Suppressor macrophage treated with lipopolysaccharide for 4 hours (primary cell): ENCODE measurements around the gene PEX14.
"Not testable (repeated sequence)": the region's sequence is repeated elsewhere in the genome, so short reads cannot be mapped to it uniquely, and the experiment has no call there.

Source experiments
- DNase-seq: peaks from one replicate; pipeline ENCODE4 v3.0.0-alpha.2; 2020

Gene PEX14, protein sequence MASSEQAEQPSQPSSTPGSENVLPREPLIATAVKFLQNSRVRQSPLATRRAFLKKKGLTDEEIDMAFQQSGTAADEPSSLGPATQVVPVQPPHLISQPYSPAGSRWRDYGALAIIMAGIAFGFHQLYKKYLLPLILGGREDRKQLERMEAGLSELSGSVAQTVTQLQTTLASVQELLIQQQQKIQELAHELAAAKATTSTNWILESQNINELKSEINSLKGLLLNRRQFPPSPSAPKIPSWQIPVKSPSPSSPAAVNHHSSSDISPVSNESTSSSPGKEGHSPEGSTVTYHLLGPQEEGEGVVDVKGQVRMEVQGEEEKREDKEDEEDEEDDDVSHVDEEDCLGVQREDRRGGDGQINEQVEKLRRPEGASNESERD

DNA sequence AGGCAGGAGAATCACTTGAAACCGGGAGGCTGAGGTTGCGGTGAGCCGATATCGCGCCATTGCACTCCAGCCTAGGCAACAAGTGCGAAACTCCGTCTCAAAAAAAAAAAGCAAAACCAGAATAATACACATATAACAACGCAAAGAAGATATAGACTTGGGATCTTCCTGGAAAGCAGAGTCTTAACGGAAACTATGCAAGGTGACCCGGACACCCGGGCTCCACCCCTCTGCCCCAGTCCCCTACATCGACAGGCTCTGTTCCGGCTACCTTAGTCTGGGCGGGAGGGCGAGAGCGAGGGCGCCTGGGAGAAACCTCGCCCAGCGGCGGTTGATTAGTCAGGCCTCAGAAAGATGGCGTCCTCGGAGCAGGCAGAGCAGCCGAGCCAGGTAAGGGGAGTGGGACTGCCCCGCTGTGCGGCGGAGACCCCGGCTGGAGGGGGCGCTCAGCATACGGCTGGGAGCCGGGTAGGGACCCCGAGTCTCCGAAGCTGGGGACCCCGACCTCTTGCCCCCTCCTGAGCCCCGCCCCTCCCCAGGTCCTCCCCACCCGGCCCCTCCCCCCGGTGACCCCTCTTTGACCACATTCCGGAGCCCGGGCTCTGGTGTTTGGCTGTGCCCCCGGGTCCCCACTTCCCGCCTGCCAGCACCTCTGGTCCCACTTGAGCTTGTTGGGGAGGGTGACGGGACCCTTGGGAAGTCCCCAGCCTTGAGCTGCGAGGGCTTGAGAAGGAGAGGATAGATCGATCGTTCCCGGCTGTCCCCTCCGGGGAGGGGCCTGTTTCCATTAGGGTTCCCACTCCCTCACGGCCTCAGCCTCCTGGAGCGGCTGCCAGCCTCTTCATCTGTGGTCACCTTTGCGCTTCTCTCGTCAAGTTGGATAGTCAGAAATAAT lies at the start of gene PEX14:
PEX14 (plus strand) TSS at position 338 of the 895 bp plus-strand sequence; CDS start at position 355, 17 bp downstream.
- DNase-seq: peak; percentile 91

DNA sequence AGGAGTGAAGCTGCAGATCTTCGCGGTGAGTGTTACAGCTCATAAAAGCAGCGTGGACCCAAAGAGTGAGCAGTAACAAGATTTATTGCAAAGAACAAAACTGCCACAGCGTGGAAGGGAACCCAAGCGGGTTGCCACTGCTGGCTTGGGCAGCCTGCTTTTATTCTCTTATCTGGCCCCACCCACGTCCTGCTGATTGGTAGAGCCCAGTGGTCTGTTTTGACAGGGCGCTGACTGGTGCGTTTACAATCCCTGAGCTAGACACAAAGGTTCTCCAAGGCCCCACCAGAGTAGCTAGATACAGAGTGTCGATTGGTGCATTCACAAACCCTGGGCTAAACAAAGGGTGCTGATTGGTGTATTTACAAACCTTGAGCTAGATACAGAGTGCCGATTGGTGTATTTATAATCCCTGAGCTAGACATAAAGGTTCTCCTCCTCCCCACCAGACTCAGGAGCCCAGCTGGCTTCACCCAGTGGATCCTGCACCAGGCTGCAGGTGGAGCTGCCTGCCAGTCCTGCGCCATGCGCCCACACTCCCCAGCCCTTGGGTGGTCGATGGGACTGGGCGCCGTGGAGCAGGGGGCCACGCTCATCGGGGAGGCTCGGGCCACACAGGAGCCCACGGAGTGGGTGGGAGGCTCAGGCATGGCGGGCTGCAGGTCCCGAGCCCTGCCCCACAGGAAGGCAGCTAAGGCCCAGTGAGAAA lies 48.8 kb upstream of the PEX14 start:
- not testable (repeated sequence) for DNase-seq

DNA sequence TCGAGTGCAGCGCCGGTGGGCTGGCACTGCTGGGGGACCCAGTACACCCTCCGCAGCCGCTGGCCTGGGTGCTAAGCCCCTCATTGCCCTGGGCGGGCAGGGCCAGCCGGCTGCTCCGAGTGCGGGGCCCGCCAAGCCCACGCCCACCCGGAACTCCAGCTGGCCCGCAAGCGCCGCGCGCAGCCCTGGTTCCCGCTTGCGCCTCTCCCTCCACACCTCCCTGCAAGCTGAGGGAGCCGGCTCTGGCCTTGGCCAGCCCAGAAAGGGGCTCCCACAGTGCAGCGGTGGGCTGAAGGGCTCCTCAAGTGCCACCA lies 48.3 kb upstream of the PEX14 start:
- DNase-seq: not testable (repeated sequence)

DNA sequence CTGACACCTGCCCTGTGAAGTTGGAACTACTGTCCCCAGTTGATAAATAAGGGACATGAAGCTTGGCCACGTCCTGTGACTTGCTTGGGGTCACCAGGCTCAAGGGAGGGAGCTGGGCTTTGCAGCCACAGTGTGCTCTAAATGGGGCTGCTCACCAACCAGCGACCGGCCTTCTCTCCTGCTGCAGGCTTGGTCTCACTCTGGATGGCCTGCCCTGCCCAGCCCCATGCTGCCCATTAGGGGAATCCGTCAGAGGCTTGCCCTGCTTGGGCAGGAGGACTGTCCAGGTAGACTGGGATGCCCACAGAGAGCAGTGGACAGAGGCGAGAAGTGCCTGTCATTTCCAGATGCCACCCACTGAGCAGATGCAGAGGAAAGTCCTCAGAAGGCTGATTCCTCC lies 45.8 kb upstream of the PEX14 start:
- no peak for DNase-seq

DNA sequence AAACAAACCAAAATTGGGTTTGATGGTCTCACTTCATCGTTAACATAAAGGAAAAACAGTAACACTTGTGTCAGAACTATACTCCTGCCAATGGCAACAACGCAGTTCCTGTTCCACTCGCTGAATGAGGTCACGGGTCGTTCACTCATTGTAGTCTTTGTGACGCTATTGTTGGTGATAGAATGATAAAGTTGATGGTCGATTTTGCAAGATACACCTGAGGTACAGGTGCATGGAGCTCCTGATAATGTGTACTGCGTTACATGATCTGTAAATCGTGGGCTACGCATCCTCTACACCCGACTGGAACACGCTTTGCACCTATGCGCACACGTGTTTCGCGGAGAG lies 44.9 kb upstream of the PEX14 start:
- peak; percentile 56 for DNase-seq

DNA sequence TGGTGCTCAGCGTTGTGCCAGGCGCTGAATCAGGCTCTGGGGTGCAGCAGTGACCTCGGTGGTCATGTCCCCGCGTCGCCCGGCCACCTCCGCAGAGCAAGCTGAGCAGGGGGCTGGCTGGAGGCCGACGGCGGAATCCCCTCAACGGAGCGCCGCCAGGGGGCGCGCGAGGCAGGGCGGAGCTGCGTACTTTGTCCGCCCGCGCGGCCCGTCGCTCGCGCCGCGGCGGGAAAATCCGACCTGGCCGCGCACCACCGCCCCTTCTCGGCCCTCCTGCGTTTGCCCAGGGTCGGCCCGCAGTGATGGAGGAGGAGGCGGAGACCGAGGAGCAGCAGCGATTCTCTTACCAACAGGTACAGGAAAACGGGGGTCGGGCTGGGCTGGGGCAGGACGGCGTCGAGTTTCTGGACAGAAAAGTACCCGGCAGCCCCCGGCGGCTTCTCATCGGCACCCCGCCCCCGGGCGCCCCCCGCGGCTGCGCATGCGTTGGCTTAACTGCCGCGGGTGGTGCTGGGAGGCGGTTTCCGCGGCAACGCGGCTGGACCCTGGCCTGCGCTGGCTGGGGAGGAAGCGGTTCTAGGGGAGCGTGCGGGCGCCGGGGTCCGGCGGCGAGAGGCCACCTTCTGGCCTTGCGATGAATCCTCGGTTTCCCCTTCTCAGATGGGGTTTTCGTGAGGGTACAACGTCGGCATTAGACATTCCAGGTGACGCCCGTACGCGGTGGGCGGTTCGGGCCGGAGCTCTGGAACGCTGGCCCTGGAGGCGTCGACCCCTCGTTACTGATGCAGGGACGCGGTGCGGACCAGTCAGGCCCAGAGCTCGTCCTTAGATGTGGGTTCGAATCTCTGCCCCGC lies 44.3 kb upstream of the PEX14 start, which contains the start of gene CENPS:
CENPS (plus strand) TSS at position 218 of the 854 bp plus-strand sequence; CDS start at position 303, 85 bp downstream.
- DNase-seq: peak; percentile 95

DNA sequence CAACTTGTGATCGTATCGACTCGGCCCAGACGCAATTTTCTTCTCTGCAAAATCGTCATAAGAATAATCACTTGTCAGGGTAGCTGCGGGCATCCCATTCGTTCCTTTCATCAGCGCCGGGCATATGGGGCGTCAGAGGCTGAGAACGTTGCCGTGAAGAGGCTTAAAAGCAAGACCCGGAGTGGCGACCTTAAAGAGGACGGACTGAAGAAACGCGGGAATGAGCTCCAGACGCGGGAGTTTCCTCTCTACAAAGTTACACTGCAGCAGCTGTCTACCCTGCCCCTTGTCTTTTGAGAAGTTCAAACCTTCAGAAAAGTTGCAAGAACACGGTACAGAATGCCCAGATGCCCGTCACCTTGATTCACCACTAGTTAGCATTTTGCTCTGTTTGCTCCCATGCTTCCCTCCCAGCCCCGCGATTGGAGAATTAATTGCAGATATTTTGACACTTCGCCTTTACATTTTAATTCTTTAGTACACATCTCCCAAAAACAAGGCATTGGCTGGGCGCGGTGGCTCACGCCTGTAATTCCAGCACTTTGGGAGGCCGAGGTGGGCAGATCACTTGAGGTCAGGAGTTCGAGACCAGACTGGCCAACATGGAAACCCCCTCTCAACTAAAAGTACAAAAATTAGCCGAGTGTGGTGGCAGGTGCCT lies 43.5 kb upstream of the PEX14 start:
- DNase-seq: peak; percentile 20

DNA sequence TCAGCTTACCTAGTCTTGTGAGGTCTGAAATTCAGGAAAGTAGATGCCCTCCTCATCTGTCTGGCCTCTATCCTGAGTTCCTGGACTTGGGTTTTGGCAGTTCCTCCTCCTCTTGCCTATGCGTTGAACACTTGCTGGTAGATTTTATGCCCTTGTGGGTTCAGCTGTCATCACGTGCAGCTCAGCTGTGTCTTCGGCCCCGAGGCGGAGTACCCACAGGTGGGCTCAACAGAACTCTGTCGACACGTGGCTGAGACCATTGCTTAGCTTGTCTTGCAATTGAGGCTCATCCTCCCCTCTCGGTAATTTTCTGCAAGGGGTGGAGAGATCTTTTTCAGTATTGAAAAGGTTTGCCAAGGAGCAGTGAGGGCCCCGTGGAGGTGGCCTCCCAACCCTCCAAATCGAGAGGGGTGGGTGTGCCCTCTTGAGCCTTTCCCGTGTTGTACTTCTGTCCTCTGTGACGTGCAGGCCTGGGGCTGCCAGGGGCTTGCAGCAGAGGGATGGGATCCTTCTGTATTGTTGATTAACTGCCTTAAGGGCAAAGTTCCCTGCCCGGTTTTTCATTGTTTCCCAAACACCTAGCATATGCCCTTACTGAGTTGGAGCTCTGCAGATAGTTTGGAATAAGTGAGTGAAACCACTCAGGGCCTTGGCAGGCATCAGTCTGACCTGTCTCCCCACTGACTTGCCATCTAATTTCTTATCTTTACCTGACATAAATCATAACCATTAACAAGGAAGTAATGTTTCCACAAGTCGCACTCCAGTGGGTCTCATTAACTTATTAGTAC lies 41.6 kb upstream of the PEX14 start:
- no peak for DNase-seq

DNA sequence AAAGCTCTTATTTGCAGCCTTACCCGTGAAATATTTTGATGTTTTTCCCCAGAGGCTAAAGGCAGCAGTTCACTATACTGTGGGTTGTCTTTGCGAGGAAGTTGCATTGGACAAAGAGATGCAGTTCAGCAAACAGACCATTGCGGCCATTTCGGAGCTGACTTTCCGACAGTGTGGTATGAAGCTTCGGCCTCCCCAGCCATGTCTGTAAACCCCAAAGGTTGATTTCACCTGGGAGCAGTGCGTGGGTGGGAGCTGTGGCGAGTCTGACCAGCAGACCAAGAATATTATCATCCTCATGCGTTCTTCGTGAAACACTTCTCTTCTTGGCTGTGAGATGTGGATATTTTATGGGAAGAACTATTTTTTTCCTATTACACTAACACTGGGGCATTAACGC lies 41.0 kb upstream of the PEX14 start:
- DNase-seq: no peak

DNA sequence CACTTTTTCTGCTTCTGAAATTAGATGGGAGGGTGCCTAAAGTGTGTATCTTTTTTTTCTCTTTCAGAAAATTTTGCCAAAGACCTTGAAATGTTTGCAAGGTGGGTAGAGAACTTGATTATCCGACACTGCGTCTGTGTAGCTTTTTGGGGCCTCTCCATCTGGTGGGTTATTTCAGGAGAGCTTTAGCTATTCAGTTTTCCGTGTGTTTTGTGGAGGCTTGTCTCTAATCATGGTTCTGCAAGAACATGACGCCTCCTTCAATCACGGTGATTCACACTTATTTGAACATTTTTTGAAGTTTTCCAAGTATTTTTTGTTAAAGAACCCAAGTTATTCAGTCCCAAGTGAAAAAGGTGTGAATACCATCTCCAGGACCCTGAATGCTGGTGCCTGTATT lies 40.2 kb upstream of the PEX14 start:
- DNase-seq: no peak

DNA sequence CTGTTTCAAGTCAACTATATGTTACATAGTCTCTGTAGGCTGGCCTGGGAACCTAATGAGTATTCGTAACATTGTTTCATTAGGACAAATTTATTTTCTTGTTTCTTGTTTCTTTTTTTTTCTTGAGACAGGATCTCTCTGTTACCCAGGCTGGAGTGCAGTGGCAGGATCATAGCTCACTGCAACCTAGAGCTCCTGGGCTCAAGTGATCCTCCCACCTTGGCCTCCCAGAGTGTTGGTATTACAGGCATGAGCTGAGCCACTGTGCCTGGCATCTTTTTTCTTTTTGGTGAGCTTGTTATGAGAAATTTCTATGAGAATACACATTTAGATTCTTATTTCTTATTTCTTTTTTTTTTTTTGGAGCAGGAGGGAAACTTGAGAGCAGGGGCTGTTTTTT lies 37.7 kb upstream of the PEX14 start:
- no peak for DNase-seq

DNA sequence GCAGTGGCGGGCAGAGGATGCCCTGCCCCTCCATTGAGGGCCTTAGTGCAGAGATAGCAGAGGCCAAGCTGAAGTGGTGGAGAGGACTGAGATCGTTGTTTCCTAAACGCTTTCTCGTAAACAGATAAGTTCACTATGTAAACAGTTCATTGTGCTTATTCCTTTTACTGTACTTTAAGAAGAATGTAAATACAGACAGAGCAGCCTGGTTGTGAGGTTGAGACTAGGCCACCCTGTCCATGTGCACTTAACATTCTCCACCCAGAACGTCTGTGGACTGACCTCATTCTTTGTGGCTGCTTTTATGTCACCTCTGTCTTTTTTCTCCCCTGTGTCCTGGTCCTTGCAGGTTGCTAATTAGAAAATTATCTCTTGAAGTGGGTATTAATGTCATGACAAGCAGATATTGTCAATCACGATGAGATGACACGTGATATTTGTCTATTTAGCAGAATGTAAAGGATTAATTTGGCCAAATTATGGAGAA lies 36.0 kb upstream of the PEX14 start:
- DNase-seq: no peak

DNA sequence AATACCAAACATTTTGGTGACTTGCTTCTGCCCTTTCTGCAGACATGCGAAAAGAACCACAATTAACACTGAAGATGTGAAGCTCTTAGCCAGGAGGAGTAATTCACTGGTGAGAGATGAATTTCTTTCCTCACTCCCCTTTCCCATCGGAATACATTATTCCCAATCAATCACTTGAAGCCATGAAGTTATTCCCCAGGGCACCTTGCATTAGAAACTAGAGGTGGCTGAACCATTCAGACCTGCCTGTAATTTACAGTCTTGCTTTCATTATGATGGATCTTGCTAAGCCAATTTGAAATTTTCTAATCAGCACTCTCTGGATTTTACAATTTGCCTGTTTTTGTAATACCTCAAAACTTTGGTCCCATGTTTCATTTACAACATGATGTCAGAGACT lies 34.4 kb upstream of the PEX14 start:
- no peak for DNase-seq

DNA sequence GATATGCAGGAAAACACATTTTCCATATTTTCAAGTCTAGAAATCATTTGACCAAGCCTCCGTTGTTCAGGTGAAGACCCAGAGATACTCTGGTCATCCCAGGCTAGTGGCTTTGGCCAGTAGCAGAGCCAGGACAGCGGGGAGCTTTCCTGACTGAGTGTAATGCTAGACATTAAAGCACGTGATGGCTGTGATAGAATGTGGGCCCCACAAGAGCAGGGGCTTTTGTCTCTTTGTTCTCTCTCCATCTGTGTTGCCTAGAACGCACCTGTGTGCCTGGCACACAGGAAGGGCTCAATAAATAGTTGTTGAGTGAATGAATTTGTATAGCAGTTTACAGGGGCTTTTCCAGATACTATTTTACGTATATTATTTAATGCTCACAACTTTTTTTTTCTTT lies 34.0 kb upstream of the PEX14 start:
- DNase-seq: no peak

DNA sequence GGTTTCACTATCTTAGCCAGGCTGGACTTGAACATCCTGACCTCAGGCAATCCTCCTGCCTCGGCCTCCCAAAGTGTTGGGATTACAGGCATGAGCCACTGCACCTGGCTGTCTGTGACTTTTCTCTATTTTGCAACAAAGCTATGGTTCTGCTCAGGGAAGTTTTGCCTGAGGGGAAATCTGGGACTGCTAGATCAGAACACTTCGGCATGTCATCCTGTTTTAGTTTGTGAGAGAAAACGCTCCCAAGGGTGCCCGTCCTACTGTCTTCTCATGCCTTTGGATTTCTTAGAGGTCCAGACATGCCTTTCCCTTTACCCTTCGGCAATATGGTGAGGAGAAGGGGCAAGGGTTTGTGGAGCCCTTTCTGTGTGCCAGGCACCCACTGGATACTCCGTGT lies 30.5 kb upstream of the PEX14 start:
- no peak for DNase-seq

DNA sequence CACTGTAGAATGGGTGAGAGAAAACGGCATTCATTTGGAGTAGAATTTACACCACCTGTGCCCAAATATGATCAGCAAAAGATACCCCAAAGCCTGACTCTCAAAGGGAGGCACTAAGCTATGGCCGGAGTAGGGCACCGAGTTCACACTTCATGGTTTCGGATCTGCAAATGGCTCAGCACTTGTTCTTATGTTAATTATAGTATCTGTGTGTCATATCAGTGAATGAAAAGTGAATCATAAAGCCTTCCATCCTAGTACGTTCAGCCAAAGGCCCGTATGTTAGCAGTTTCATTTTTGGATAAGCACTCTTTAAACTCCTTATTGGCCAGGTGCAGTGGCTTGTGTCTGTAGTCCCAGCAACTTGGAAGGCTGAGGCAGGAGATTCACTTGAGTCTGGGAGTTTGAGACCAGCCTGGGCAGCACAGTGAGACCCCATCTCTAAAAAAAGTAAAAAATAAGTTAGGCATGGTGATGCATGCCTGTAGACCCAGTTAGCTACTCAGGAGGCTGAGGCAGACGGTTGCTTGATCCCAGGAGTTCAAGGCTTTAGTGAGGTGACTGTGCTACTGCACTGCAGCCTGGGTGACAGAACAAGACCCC lies 29.9 kb upstream of the PEX14 start:
- no peak for DNase-seq

DNA sequence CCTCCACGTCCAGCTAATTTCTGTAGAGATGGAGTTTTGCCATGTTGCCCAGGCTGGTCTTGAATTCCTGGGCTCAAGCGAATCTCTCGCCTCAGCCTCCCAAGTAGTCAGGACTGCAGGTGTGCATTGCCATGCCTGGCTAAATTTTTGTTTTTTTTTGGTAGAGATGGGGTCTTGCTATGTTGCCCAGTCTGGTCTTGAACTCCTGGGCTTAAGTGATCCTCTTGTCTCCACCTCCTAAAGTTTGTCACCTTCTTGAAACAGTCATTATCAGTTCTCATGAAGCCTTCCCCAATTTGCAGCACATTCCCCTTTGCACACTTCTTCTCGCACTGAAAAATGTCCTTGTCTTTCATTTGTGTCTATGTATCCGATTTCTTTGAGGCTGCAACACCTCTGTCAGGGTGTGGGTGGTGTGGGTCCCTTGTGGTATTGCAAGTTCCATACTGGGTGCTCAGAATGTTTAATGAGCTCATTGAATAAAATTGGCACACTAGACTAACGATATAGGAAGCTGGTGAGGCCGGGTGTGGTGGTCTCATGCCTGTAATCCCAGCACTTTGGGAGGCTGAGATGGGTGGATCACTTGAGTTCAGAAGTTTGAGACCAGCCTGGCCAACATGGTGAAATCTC lies 27.8 kb upstream of the PEX14 start:
- no peak for DNase-seq

DNA sequence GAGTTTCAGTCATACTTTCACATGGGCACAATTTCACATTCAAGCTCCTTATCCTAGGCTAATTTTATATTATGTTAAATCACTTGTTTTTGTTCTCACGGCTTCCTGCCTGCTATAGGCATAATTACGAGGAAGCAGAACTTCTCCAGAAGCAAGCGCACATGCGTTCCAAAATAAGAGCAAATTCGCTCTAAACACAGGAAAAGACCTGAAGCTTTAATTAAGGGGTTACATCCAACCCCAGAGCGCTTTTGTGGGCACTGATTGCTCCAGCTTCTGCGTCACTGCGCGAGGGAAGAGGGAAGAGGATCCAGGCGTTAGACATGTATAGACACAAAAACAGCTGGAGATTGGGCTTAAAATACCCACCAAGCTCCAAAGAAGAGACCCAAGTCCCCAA lies 25.0 kb upstream of the PEX14 start, which contains the start of gene CORT:
CORT (plus strand) TSS at position 281 of the 400 bp plus-strand sequence. CDS start 193 bp downstream, outside the sequence.
- DNase-seq: no peak

DNA sequence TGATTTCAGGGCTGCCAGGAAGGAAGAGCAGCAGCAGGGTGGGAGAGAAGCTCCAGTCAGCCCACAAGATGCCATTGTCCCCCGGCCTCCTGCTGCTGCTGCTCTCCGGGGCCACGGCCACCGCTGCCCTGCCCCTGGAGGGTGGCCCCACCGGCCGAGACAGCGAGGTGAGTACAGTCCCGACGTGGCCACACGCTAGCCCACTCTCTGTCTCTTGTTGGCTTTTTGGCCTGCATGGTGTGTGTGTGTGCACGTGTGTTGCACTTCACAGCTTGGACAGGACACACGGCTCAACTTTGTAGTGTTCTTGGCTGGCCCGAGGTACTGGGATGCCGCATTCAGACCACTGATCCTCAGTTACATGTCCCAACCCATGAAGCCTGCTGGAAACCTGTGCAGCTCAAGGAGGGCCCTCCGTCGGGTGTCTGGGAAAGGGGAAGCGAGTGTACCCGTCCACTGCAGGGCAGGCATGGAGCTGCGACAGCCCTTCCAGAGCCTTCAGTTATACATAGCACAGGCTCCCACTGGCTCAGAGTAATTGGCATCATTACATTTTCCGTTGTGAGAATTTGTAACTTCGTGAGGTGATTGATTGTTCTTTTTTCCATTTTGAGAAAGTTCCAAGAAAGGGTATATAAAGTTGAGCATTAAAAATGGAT lies 24.5 kb upstream of the PEX14 start:
- no peak for DNase-seq
